GM21529 (cell line): ENCODE measurements around the gene BRINP3.
"Not testable (repeated sequence)": the region's sequence is repeated elsewhere in the genome, so short reads cannot be mapped to it uniquely, and the experiment has no call there.

Experiments used
- ATAC-seq: cut with Tn5 transposase; IDR thresholded peaks from one replicate; pipeline ENCODE4 v1.9.1; 2021; ENCODE audit not compliant: unreplicated experiment

BRINP3 gene

GRCh38 chr1:190124068-190124467, 353.6 kb downstream of the BRINP3 start:
- ATAC-seq = no peak

GRCh38 chr1:190120564-190120963, 357.1 kb downstream of the BRINP3 start:
- ATAC-seq = not testable (repeated sequence)

GRCh38 chr1:190119683-190120082, 358.0 kb downstream of the BRINP3 start:
- ATAC-seq = no peak

GRCh38 chr1:190116921-190117320, 360.7 kb downstream of the BRINP3 start:
- ATAC-seq = no peak

- no peak for ATAC-seq
Measured at GRCh38 chr1:190104961-190105360, 372.7 kb downstream of the BRINP3 start.

- ATAC-seq = no peak
Measured at GRCh38 chr1:190102757-190103326, 374.8 kb downstream of the BRINP3 start.

GRCh38 chr1:190101756-190102155, 375.9 kb downstream of the BRINP3 start:
- no peak for ATAC-seq

GRCh38 chr1:190098756-190099155, 378.9 kb downstream of the BRINP3 start:
- no peak for ATAC-seq

- ATAC-seq = no peak
Measured at GRCh38 chr1:190098107-190098506, 379.6 kb downstream of the BRINP3 start.

- ATAC-seq = no peak
Measured at GRCh38 chr1:190095596-190095995, 382.1 kb downstream of the BRINP3 start.

- no peak for ATAC-seq
Measured at GRCh38 chr1:190084552-190084951, 393.1 kb downstream of the BRINP3 start.

- ATAC-seq = no peak
Measured at GRCh38 chr1:190068304-190068703, 409.4 kb downstream of the BRINP3 start.

- no peak for ATAC-seq
Measured at GRCh38 chr1:190067592-190067991, 410.1 kb downstream of the BRINP3 start.

GRCh38 chr1:190066011-190066410, 411.7 kb downstream of the BRINP3 start:
- no peak for ATAC-seq

GRCh38 chr1:190049314-190049713, 428.4 kb downstream of the BRINP3 start:
- no peak for ATAC-seq
